Right ventricle myocardium superior (tissue), 1 donor: ENCODE data around the gene RPL27. TPM values are rescaled to one million over a fixed set of nuclear protein-coding genes. Genes with fewer than 3 reads are reported as not detected.

ENCODE experiments used
- ATAC-seq: fragments of 200-7000 bp; cut with Tn5 transposase; one replicate; pipeline ENCODE4 v1.9.1; 2020; ENCODE audit warnings: mild to moderate bottlenecking; ENCODE audit not compliant: poor library complexity
- DNase-seq: peaks from one replicate; pipeline ENCODE4 v3.0.0-alpha.2; 2020
- intact Hi-C: fragments of 100-400 bp; cut with DNase I; formaldehyde crosslinking; loops from one replicate; pipeline ENCODE4 v1.11.2; 2022
- total RNA-seq: library from RNA; stranded (reverse); fragmentation: NEBNext Ultra II Directional; extraction: Animal tissue kit (Norgen Biotek cat#: 25700); gene quantifications from one replicate; pipeline ENCODE4 v1.2.1, GENCODE V29; 2021
- donor health status: DM: no; HTN: yes; CAD: no; lungs with severe emphysema.

RPL27 gene
- total RNA-seq, 1 donor from 2014 or later, result 675 TPM

DNA sequence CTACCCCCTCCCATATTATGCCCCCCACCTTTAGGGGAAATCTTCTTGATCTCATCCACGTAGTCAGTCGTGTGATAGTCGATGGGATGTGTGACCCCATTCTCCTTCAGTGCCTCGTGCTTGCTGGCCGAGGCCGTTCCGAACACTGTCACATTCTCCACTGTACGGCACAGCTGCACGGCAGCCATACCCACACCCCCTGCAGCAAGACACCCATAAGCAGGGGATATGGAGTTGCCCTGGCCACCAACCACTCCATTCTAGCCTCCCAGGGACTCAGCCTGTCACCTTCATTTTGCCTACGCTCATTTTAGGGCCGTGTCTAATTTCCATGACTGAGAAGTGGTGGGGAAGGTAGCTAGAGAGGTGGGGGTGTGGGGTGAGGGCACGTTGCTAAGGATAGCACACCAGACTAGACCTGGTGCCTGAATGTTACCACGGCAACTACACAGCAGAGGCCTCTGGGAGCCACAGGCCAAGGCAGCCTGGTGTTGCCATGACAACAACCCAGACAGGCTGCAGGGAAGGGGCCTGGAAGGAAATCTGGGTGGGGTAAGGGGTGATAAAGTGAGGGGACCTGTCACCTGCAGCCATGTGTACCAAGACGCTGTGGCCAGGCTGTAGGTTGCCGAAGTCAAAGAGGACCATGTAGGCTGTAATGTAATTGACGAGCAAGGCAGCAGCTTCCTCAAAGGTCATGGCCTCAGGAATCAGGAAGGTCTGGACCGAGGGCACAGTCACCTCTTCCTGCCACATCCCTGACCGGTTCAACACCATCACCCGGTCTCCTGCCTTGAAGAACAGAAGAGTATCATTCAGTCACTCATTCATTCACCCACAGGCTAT lies 20.0 kb downstream of the RPL27 start:
- intact Hi-C loops, result no loop called here
- DNase-seq (no peak), ATAC-seq (no peak)

GRCh38 chr17:43018932-43019331 lies 20.7 kb downstream of the RPL27 start:
- intact Hi-C loops, result no loop called here
- ATAC-seq, result no peak
- no peak for DNase-seq

- no peak for DNase-seq
- intact Hi-C loops, result no loop called here
These were observed 21.2 kb downstream of the RPL27 start for GRCh38 chr17:43019418-43019817.

GRCh38 chr17:43020030-43020621 lies 21.9 kb downstream of the RPL27 start:
- DNase-seq (no peak), ATAC-seq (no peak)
- intact Hi-C loops, result loop anchor here (10.0 kb wide), 1 partner anchor 105 kb away; the partner anchor contains the start of gene BRCA1

More at GRCh38 chr17:43019418-43019817, 21.2 kb downstream of the RPL27 start:
- no peak for ATAC-seq

GRCh38 chr17:43020789-43021740 lies 22.8 kb downstream of the RPL27 start:
- intact Hi-C loops, result loop anchor here (10.0 kb wide), 1 partner anchor 104 kb away; the partner anchor contains the start of gene BRCA1
- peak; percentile 34 for ATAC-seq
- DNase-seq, result peak; percentile 80

GRCh38 chr17:43021741-43022512 lies 23.7 kb downstream of the RPL27 start, which contains the start of gene VAT1:
VAT1 (minus strand) TSS chr17:43022385; CDS start chr17:43022322, 63 bp downstream.
- ATAC-seq, result peak; percentile 89
- intact Hi-C loops, result loop anchor here (10.0 kb wide), 1 partner anchor 103 kb away; the partner anchor contains the start of gene BRCA1
- DNase-seq, result peak; percentile 90

DNA sequence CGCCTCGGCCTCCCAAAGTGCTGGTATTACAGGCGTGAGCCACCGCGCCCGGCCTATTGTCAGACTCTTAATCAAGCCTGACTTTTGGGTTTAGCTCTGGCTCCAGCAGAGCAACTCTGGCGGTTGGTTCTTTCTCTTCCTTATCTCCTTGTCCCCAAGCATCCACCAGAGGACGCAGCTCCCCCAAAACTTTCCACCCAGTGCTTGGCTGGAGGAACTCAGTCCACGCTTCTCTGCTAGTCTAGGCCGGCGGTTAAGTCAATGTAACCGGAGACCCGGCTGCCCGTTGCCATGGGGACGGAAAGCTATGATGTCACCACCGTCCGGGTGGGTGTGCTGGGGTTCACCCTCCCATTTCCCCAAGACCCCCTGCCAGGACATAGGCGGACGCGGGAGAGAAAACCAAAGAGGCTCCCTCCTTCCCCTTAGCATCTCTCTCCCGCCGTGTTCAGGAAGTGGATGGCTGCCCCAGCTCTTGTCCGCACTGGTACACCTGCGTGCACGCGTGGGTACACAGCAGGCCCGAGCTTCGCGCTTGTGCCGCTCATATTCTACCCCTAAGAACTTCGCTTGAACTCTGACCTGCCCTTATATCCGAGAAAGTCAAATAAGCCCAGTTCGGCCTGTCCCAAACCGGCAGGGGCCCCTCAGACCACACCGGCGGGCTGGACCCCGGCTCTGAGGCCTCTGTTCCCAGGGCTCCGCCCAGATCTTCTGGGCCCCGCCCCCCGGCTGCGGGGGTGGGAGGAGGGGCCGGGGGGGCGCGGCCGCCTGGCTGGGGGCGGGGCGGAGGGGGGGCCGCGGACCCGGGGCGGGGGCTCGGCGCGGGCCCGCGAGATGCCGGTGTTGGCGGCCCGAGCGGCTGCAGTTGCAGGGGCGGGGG lies 26.4 kb downstream of the RPL27 start, which contains the start of gene RND2:
TSS of gene RND2 (plus strand) at position 825 of the 883 bp plus-strand sequence. CDS start 117 bp downstream, outside the sequence.
- peak; percentile 90 for DNase-seq
- intact Hi-C loops, result loop anchor here (10.0 kb wide), 1 partner anchor 100 kb away; the partner anchor contains the start of gene BRCA1
- peak; percentile 71 for ATAC-seq

DNA sequence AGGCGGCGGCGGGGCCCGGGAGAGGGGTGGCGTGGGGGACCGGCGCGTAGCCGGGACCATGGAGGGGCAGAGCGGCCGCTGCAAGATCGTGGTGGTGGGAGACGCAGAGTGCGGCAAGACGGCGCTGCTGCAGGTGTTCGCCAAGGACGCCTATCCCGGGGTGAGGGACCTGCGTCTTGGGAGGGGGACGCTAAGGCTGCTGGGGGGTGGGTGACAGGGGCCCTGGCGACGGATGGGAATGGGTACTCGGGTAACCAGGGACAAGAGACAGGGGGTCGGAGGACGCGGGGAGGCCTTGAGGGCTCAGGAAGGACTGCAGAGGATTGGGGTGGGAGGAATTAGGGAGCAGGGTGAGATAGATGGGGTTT lies 27.1 kb downstream of the RPL27 start:
- ATAC-seq (no peak), DNase-seq (no peak)
- intact Hi-C loops, result loop anchor here (10.0 kb wide), 1 partner anchor 100 kb away; the partner anchor contains the start of gene BRCA1

DNA sequence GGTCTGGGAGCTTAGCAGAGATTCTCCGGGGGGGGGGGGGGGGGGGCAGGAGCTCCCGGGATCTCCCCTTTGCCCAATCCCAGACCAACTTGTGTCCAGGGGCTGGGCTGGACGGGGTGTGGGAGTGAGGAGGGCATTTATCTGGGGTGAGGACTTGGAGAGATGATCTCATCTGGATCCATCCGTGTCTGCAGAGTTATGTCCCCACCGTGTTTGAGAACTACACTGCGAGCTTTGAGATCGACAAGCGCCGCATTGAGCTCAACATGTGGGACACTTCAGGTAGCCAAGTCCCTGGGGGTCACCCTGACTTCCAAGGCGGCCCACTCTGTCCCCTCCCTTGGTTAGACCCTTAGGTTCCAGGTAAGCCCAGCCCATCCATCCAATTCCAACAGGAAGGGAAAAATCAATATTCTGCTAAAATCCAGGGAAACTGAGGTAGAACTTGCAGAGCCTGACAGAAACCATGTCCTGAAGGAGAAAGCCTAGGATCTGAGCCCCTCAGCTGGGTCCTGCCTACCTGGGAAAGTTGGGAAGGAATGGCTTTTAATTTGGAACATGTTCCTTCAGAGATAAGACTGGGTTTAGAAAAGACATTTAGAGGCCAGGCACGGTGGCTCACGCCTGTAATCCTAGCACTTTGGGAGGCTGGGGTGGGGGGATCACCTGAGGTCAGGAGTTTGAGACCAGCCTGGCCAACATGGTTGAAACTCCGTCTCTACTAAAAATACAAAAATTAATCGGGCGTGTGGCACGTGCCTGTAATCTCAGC lies 27.7 kb downstream of the RPL27 start:
- DNase-seq (no peak), ATAC-seq (no peak)
- intact Hi-C loops, result loop anchor here (10.0 kb wide), 1 partner anchor 99 kb away; the partner anchor contains the start of gene BRCA1

DNA sequence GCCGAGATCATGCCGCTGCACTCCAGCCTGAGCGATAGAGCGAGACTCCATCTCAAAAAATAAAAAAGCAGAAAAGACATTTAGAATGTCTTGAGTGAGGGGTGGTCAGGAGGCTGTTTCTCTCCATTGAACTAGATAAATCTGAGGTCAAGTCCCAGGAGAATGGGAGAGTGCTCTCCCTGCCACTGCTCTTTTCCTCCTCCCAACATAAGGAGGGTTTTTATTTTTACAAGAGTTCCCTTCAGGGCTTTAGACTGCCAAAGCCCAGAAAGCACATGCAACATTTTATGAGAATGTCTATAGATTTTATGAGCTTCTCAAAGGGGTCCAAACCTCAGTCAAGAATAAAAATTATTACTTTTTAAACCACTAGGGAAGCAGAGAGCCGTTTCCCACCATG lies 28.4 kb downstream of the RPL27 start:
- intact Hi-C loops, result loop anchor here (10.0 kb wide), 1 partner anchor 98 kb away; the partner anchor contains the start of gene BRCA1
- ATAC-seq, result no peak
- DNase-seq, result no peak

GRCh38 chr17:43027091-43028032 lies 29.1 kb downstream of the RPL27 start:
- intact Hi-C loops, result loop anchor here (10.0 kb wide), 1 partner anchor 97 kb away; the partner anchor contains the start of gene BRCA1
- no peak for DNase-seq

DNA sequence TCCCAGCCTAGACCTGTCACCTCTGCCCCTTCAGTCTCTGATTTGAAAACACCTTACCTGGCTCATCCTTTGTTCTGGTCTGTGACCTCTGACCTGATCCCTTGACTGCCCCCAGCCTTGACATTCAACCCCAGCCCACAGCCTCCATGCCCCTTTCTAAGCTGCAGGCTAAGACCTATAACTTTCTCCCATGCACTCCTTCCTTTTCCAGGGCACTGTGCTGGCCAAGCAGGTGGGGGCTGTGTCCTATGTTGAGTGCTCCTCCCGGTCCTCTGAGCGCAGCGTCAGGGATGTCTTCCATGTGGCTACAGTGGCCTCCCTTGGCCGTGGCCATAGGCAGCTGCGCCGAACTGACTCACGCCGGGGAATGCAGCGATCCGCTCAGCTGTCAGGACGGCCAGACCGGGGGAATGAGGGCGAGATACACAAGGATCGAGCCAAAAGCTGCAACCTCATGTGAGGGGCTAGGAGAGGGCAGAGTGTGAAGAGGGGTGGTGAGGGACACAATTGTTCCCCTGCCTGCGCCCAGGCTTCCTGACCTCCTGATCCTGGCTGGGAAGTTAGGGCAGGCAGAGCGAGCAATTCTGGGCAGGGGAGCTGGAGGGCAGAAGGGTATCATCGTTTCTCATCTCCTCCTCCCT lies 30.1 kb downstream of the RPL27 start:
- no peak for ATAC-seq
- no peak for DNase-seq
- intact Hi-C loops, result loop anchor here (10.0 kb wide), 1 partner anchor 96 kb away; the partner anchor contains the start of gene BRCA1

More at GRCh38 chr17:43027091-43028032, 29.1 kb downstream of the RPL27 start:
- no peak for ATAC-seq

- ATAC-seq, result peak; percentile 10
- intact Hi-C loops, result no loop called here
- no peak for DNase-seq
These were observed 32.0 kb downstream of the RPL27 start for GRCh38 chr17:43030137-43030767.

DNA sequence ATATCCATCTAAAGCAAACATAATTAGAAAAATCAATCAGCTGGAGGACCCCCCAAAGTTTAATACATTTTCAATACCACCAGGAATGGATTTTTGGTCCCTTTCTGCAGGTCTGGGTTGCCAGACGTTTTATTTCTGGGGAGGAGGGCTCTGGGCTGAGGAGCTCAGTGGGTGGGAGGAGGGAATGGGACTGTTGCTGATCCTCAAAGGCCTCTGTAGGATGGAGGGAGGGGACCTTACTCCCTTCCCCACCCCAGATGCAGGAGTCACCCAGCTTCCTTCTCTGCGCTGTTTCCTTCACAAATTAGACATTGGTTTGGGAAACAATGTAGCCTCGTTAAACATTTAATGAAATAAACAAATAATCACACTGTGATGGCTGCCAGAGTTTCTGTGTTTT lies 33.4 kb downstream of the RPL27 start:
- intact Hi-C loops, result no loop called here
- DNase-seq (no peak), ATAC-seq (no peak)
